ENCODE measurements around the gene ARSG. TPM values are rescaled to one million over a fixed set of nuclear protein-coding genes. Genes with fewer than 3 reads are reported as not detected.

The ARSG gene
- polyA plus RNA-seq, 1 donor from 2014 or later, result 16.9 TPM

GRCh38 chr17:68437979-68438822 lies 146.9 kb downstream of the ARSG start:
- H3K9me3 ChIP-seq (ENCODE audit: low read length), result no peaks in the 10 kb centered on the region
- H3F3A ChIP-seq (ENCODE audit: insufficient read depth, low read length, poor library complexity, severe bottlenecking), result no peaks in the 10 kb centered on the region
- no peak overlapping the region for H2AFZ ChIP-seq (ENCODE audit: low read depth, low read length)
- H3K4me2 ChIP-seq (ENCODE audit: low read length), result no peak overlapping the region
- H4K20me1 ChIP-seq (ENCODE audit: insufficient read depth), result no peaks in the 10 kb centered on the region
- no peaks in the 10 kb centered on the region for H3K36me3 ChIP-seq (ENCODE audit: insufficient read depth, low read length)
- H3K4me3 ChIP-seq (ENCODE audit: low read length), result no peak overlapping the region
- H3K9me2 ChIP-seq (ENCODE audit: insufficient read depth, low read length), result no peaks in the 10 kb centered on the region
- no peak overlapping the region for H3K9ac ChIP-seq (ENCODE audit: low read length)
- TF ChIP-seq REST (IDR thresholded peaks at IDR 0.05; ENCODE audit: borderline replicate concordance) (no peak), RAD21 (conservative IDR thresholded peaks at IDR 0.05) (no peak)
- no peaks in the 10 kb centered on the region for H3K27me3 ChIP-seq (ENCODE audit: insufficient read depth, low read depth, low read length)
- no peak overlapping the region for H3K27ac ChIP-seq (ENCODE audit: low read length)
- H3K79me2 ChIP-seq (replicated peaks; ENCODE audit: insufficient read depth, low read length), result no peaks in the 10 kb centered on the region

- TF ChIP-seq MXI1 (conservative IDR thresholded peaks at IDR 0.05; ENCODE audit: poor library complexity, severe bottlenecking) (no peak), RAD21 (conservative IDR thresholded peaks at IDR 0.05) (no peak), EZH2 (IDR thresholded peaks at IDR 0.05; ENCODE audit: borderline replicate concordance, insufficient read depth, low read length, poor library complexity, severe bottlenecking) (no peak), TAF1 (IDR thresholded peaks at IDR 0.05; ENCODE audit: low read depth) (no peak), POLR2AphosphoS5 (IDR thresholded peaks at IDR 0.05) (no peak), EP300 (conservative IDR thresholded peaks at IDR 0.05; ENCODE audit: poor library complexity, severe bottlenecking) (no peak), SMC3 (conservative IDR thresholded peaks at IDR 0.05; ENCODE audit: poor library complexity) (no peak), REST (IDR thresholded peaks at IDR 0.05; ENCODE audit: borderline replicate concordance) (no peak)
- Histone ChIP-seq H3K79me2 (replicated peaks; ENCODE audit: insufficient read depth, low read length) (no peaks in the 10 kb centered on the region), H3K36me3 (ENCODE audit: insufficient read depth, low read length) (no peaks in the 10 kb centered on the region), H3K4me3 (ENCODE audit: low read length) (no peak overlapping the region), H3K27ac (ENCODE audit: low read length) (no peak overlapping the region), H4K20me1 (ENCODE audit: insufficient read depth) (no peaks in the 10 kb centered on the region), H3F3A (ENCODE audit: insufficient read depth, low read length, poor library complexity, severe bottlenecking) (no peaks in the 10 kb centered on the region), H2AFZ (ENCODE audit: low read depth, low read length) (no peak overlapping the region), H3K9me2 (ENCODE audit: insufficient read depth, low read length) (no peaks in the 10 kb centered on the region), H3K9ac (ENCODE audit: low read length) (no peak overlapping the region), H3K4me2 (ENCODE audit: low read length) (no peak overlapping the region), H3K27me3 (ENCODE audit: insufficient read depth, low read depth, low read length) (no peaks in the 10 kb centered on the region), H3K9me3 (ENCODE audit: low read length) (no peaks in the 10 kb centered on the region)
Observed at GRCh38 chr17:68439656-68440290, 148.5 kb downstream of the ARSG start.
